B cell (primary cell): ENCODE measurements around the gene ASPN. TPM values are rescaled to one million over a fixed set of nuclear protein-coding genes. Genes with fewer than 3 reads are reported as not detected.

ENCODE experiments used
- ATAC-seq: fragments of 200-7000 bp; cut with Tn5 transposase; one replicate; pipeline ENCODE4 v1.10.0; 2021; ENCODE audit warnings: low read depth, mild to moderate bottlenecking, moderate number of reproducible peaks, moderate library complexity
- CTCF ChIA-PET: fragments of 350-600 bp; sonication (Branson Sonifier 250); formaldehyde crosslinking; loops from one replicate; lab custom pipeline; 2021; ENCODE audit warnings: antibody characterized with exemption, inconsistent platforms; lab: Charles Lee
- POLR2A ChIA-PET: fragments of 350-600 bp; sonication (Branson Sonifier 250); formaldehyde crosslinking; loops from one replicate; lab custom pipeline; 2021; ENCODE audit warnings: antibody characterized with exemption; lab: Charles Lee
- DNase-seq: peaks from one replicate; pipeline ENCODE4 v3.0.0; 2013
- H2AFZ ChIP-seq: 2 replicates; pipeline ENCODE4 v1.6.1; 2012; ENCODE audit warnings: mild to moderate bottlenecking, low read depth, low read length; ENCODE audit not compliant: insufficient read depth, poor library complexity, severe bottlenecking
- H3K27ac ChIP-seq, 2 donors: 1 replicate in 1 of 2; 2 replicates in 1 of 2; pipeline ENCODE4 v1.5.1; 2012 to 2013; ENCODE audit warnings: low read length in 2 of 2, mild to moderate bottlenecking in 2 of 2, moderate library complexity in 1 of 2
- H3K27me3 ChIP-seq, 4 experiments: fragments of 200-600 bp in 1 of 4; sonication (generic) in 1 of 4; replicated peaks in 1 of 4; 1 replicate in 2 of 4; 2 replicates in 2 of 4; pipeline versions ENCODE4 v1.6.1 to v1.7.0; 2013 to 2016; ENCODE audit warnings: low read length in 3 of 4, mild to moderate bottlenecking in 2 of 4, mixed read lengths in 1 of 4, moderate library complexity in 1 of 4; ENCODE audit not compliant: insufficient read depth in 4 of 4, control insufficient read depth in 3 of 4; ENCODE audit errors: control extremely low read depth in 1 of 4
- H3K36me3 ChIP-seq, 2 experiments: replicated peaks in 1 of 2; 1 replicate in 1 of 2; 2 replicates in 1 of 2; pipeline versions ENCODE4 v1.6.1 to v1.7.1; 2013; ENCODE audit warnings: low read length in 1 of 2; ENCODE audit not compliant: insufficient read depth in 2 of 2, control insufficient read depth in 1 of 2; ENCODE audit errors: control extremely low read depth in 1 of 2, extremely low read depth in 1 of 2
- H3K4me1 ChIP-seq, 2 donors: fragments of 200-600 bp in 1 of 2; sonication (generic) in 1 of 2; 1 replicate in 1 of 2; 2 replicates in 1 of 2; pipeline versions ENCODE4 v1.5.1 to v1.6.1; 2013 to 2017; ENCODE audit warnings: low read length in 2 of 2; ENCODE audit not compliant: control insufficient read depth in 2 of 2, insufficient read depth in 2 of 2
- H3K4me2 ChIP-seq: replicated peaks from 2 replicates; pipeline ENCODE3; 2012; ENCODE audit warnings: mild to moderate bottlenecking, low read depth, low read length; ENCODE audit not compliant: poor library complexity, severe bottlenecking
- H3K4me3 ChIP-seq, 5 experiments: fragments of 200-600 bp in 1 of 5; sonication (generic) in 1 of 5; 1 replicate in 3 of 5; 2 replicates in 2 of 5; pipeline versions ENCODE4 v1.5.1 to v1.7.0; 2011 to 2016; ENCODE audit warnings: low read length in 4 of 5, mild to moderate bottlenecking in 4 of 5, low read depth in 2 of 5, control low read depth in 1 of 5, moderate library complexity in 1 of 5; ENCODE audit not compliant: insufficient read depth in 1 of 5; ENCODE audit errors: control extremely low read depth in 1 of 5, extremely low read depth in 1 of 5
- H3K79me2 ChIP-seq: fragments of 200-600 bp; sonication (generic); one replicate; pipeline ENCODE4 v1.6.0; 2016; ENCODE audit warnings: low read length; ENCODE audit not compliant: control insufficient read depth, insufficient read depth
- H3K9ac ChIP-seq: fragments of 200-600 bp; sonication (generic); 2 replicates; pipeline ENCODE4 v1.6.1; 2017; ENCODE audit warnings: mild to moderate bottlenecking, low read length, moderate library complexity
- H3K9me3 ChIP-seq, 3 donors: one replicate each; pipeline versions ENCODE4 v1.6.1 to v1.7.1; 2013; ENCODE audit warnings: low read length in 2 of 3; ENCODE audit not compliant: control insufficient read depth in 2 of 3, insufficient read depth in 1 of 3; ENCODE audit errors: control extremely low read depth in 1 of 3
- H4K20me1 ChIP-seq: 2 replicates; pipeline ENCODE4 v1.6.0; 2012; ENCODE audit warnings: mild to moderate bottlenecking, low read length; ENCODE audit not compliant: insufficient read depth, control insufficient read depth, poor library complexity, severe bottlenecking
- H3K27ac Mint-ChIP-seq: one replicate; pipeline ENCODE4 v1.8.0; 2021; ENCODE audit warnings: mixed read lengths
- H3K27me3 Mint-ChIP-seq: one replicate; pipeline ENCODE4 v1.8.0; 2021; ENCODE audit warnings: mixed read lengths
- H3K4me1 Mint-ChIP-seq: one replicate; pipeline ENCODE4 v1.8.0; 2021; ENCODE audit warnings: mixed read lengths
- H3K4me3 Mint-ChIP-seq: one replicate; pipeline ENCODE4 v1.8.0; 2021; ENCODE audit warnings: mixed read lengths
- H3K9me3 Mint-ChIP-seq: one replicate; pipeline ENCODE4 v1.8.0; 2022; ENCODE audit warnings: mixed read lengths; ENCODE audit not compliant: insufficient read depth
- EZH2 ChIP-seq: IDR thresholded peaks from 2 replicates; pipeline ENCODE4 v1.6.1; 2012; ENCODE audit warnings: borderline replicate concordance, low read depth, mild to moderate bottlenecking, moderate library complexity, low read length; ENCODE audit not compliant: insufficient read depth, poor library complexity, severe bottlenecking
- WGBS: methylation state at CpG from one replicate; pipeline ENCODE4 v1.1.5; 2013; ENCODE audit warnings: missing lambda C conversion rate; ENCODE audit not compliant: insufficient coverage; 5-methylcytosine and 5-hydroxymethylcytosine counted together
- intact Hi-C: fragments of 100-400 bp; cut with micrococcal nuclease; formaldehyde crosslinking; loops from one replicate; pipeline ENCODE4 v1.10.0; 2022
- polyA plus RNA-seq: library from polyadenylated mRNA; depleted of rRNA; stranded (reverse); fragments of >200 nt; gene quantifications from 2 replicates; pipeline ENCODE4 v1.2.3, GENCODE V29; 2012
- total RNA-seq, 2 donors: library from RNA; stranded (reverse); fragments of 120-200 nt in 1 of 2; gene quantifications; 1 replicate in 1 of 2; 2 replicates in 1 of 2; pipeline versions ENCODE4 v1.2.3 to v1.2.4, GENCODE V29; 2013 to 2022
- TF ChIP-seq, protein P1 (sequence below): fragments of 200-600 bp; IDR thresholded peaks from one replicate; pipeline ENCODE4 v1.8.0; 2022; ENCODE audit warnings: antibody characterized with exemption, mild to moderate bottlenecking

Gene ASPN
- total and polyA plus RNA-seq, 2 donors (not counting 1 experiment from before 2014, with no cell fraction given), result not detected

DNA sequence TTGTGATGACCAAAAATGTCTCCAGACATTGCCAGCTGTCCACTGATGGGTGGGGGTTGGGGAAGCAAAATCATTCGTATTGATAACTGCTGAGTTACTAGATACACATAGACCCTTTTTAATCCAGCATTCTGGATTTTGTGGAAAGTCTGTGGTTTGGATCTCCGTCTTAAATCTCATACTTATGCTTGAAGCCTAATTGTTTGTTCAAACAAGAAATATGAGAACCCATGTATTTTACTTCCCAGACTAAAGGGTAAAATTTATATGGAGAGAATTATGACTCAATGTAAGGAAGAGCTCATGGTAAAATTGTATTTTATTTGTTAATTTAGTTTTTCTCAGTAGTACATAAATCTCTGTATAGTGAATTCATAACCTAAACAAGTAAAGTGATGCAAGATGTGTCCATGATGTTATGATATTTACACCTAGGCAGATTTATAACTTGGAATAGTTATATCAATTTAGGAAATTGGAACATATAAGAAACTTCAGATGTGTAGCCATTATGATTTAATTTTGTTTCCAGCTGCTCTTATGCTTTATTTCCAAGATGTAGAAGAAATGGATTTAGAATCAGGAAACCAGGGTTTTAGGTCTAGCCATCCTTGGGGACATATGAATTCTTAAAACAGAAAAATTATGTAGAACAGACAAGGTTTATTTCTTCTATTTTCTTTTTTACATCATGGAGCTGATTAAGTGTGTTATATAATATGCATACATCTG is 73.4 kb downstream of the ASPN start:
- no peak for DNase-seq
- no peaks in the 10 kb centered on the region for H4K20me1 ChIP-seq
- no peak overlapping the region for H3K4me2 ChIP-seq
- H2AFZ ChIP-seq, result no peak overlapping the region
- no peaks in the 10 kb centered on the region for H3K9me3 ChIP-seq
- H3K4me1 ChIP-seq, result peaks cover 13 to 15% of the 10 kb centered on the region in 2 donors
- intact Hi-C loops, result no loop called here
- no peak overlapping the region for H3K9ac ChIP-seq
- WGBS, result no CpG with 5 or more reads among the region's 2 CpGs
- no peak for TF ChIP-seq EZH2
- TF ChIP-seq, protein P1, sequence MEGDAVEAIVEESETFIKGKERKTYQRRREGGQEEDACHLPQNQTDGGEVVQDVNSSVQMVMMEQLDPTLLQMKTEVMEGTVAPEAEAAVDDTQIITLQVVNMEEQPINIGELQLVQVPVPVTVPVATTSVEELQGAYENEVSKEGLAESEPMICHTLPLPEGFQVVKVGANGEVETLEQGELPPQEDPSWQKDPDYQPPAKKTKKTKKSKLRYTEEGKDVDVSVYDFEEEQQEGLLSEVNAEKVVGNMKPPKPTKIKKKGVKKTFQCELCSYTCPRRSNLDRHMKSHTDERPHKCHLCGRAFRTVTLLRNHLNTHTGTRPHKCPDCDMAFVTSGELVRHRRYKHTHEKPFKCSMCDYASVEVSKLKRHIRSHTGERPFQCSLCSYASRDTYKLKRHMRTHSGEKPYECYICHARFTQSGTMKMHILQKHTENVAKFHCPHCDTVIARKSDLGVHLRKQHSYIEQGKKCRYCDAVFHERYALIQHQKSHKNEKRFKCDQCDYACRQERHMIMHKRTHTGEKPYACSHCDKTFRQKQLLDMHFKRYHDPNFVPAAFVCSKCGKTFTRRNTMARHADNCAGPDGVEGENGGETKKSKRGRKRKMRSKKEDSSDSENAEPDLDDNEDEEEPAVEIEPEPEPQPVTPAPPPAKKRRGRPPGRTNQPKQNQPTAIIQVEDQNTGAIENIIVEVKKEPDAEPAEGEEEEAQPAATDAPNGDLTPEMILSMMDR, result no peak
- no peak overlapping the region for H3K4me3 ChIP-seq
- Mint-ChIP-seq H3K9me3 (no peaks in the 10 kb centered on the region), H3K27ac (no peak overlapping the region), H3K27me3 (no peaks in the 10 kb centered on the region), H3K4me3 (no peak overlapping the region), H3K4me1 (peaks cover 20% of the 10 kb centered on the region)
- ChIA-PET POLR2A (no interaction called here), CTCF (no interaction called here)
- H3K79me2 ChIP-seq, result no peaks in the 10 kb centered on the region
- no peaks in the 10 kb centered on the region for H3K27me3 ChIP-seq
- no peaks in the 10 kb centered on the region for H3K36me3 ChIP-seq
- H3K27ac ChIP-seq, result no peak overlapping the region
- no peak for ATAC-seq

DNA sequence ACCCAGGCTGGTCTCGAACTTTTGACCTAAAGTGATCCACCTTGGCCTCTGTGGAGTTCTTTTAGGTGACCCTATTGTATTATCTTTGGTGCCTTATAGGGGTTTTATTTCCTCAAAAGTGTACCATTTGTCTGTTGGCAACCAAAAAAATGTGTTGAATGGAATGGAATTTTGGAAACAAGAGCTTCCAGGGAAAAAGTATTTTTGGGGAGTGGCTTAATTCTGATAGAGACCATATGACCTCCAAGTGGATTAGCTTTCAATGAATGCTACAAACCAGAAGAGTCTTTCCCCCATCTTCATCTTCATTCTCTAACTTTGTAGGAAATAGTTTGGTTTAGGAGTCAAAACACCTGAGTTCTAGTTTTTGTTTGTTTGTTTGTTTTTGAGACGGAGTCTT is 74.5 kb downstream of the ASPN start:
- peaks cover 18% of the 10 kb centered on the region for H3K4me1 Mint-ChIP-seq
- CTCF ChIA-PET, result interaction anchor here (1.2 kb wide), 1 partner anchor 268 kb away, joined by 4 read pairs; no protein-coding TSS in a partner anchor
- H3K36me3 ChIP-seq, result no peaks in the 10 kb centered on the region
- H3K79me2 ChIP-seq, result no peaks in the 10 kb centered on the region
- H3K4me1 ChIP-seq, result peaks cover 13 to 15% of the 10 kb centered on the region in 2 donors
- no peaks in the 10 kb centered on the region for H3K27me3 ChIP-seq
- no peak overlapping the region for H3K4me2 ChIP-seq
- no peak for ATAC-seq
- WGBS, result 100% methylated on average over 2 of the region's 2 CpGs
- H2AFZ ChIP-seq, result no peak overlapping the region
- POLR2A ChIA-PET, result no interaction called here
- H3K27me3 Mint-ChIP-seq, result no peaks in the 10 kb centered on the region
- H3K9me3 ChIP-seq, result no peaks in the 10 kb centered on the region
- H4K20me1 ChIP-seq, result no peaks in the 10 kb centered on the region
- no peak overlapping the region for H3K27ac Mint-ChIP-seq
- no peak for DNase-seq
- no peak overlapping the region for H3K9ac ChIP-seq
- TF ChIP-seq, protein P1, result no peak
- TF ChIP-seq EZH2, result no peak
- no peaks in the 10 kb centered on the region for H3K9me3 Mint-ChIP-seq
- no peak overlapping the region for H3K4me3 Mint-ChIP-seq
- intact Hi-C loops, result loop anchor here (2.0 kb wide), 1 partner anchor 83 kb away; the partner anchor contains the start of genes CENPP and NOL8
- no peak overlapping the region for H3K27ac ChIP-seq
- H3K4me3 ChIP-seq, result no peak overlapping the region
